Erythroblast (primary cell): ENCODE measurements around the gene POLA2.
A peak's percentile ranks its signal among the peaks of the same experiment; 100 is the strongest.

Source experiments
- DNase-seq, 2 experiments: peaks; one replicate each; lab custom pipeline; 2025; lab: John Stamatoyannopoulos, UW
- GATA1 ChIP-seq: IDR thresholded peaks from 2 replicates; pipeline ENCODE4 v1.6.1; 2011; ENCODE audit warnings: low read depth, mild to moderate bottlenecking, control low read depth, low read length, moderate library complexity
- POLR2A ChIP-seq: IDR thresholded peaks from 2 replicates; pipeline ENCODE4 v1.6.1; 2011; ENCODE audit warnings: mild to moderate bottlenecking, low read length

The POLA2 gene

GRCh38 chr11:65300621-65301275 lies 39.0 kb downstream of the POLA2 start:
- no peak for TF ChIP-seq POLR2A
- TF ChIP-seq GATA1, result no peak

GRCh38 chr11:65301491-65302329 lies 39.9 kb downstream of the POLA2 start:
- DNase-seq, result peak; percentile 49 to 54

More at GRCh38 chr11:65300621-65301275, 39.0 kb downstream of the POLA2 start:
- no peak for DNase-seq

GRCh38 chr11:65303555-65303954 lies 41.8 kb downstream of the POLA2 start:
- TF ChIP-seq GATA1 (no peak), POLR2A (no peak)
- DNase-seq, result no peak

More at GRCh38 chr11:65301491-65302329, 39.9 kb downstream of the POLA2 start:
- TF ChIP-seq GATA1 (no peak), POLR2A (no peak)

GRCh38 chr11:65304110-65304509 lies 42.3 kb downstream of the POLA2 start:
- no peak for DNase-seq
- TF ChIP-seq GATA1 (no peak), POLR2A (no peak)

- DNase-seq, result no peak
- TF ChIP-seq GATA1 (no peak), POLR2A (no peak)
These were observed 42.9 kb downstream of the POLA2 start for GRCh38 chr11:65304613-65305012.

- no peak for DNase-seq
- TF ChIP-seq GATA1 (no peak), POLR2A (no peak)
These were observed 43.9 kb downstream of the POLA2 start for GRCh38 chr11:65305501-65306268.

GRCh38 chr11:65307298-65308229 lies 45.8 kb downstream of the POLA2 start:
- DNase-seq, result no peak
- TF ChIP-seq GATA1 (no peak), POLR2A (no peak)

- TF ChIP-seq POLR2A (no peak), GATA1 (no peak)
- DNase-seq, result no peak
These were observed 46.6 kb downstream of the POLA2 start for GRCh38 chr11:65308281-65308891.

- TF ChIP-seq GATA1 (no peak), POLR2A (no peak)
- DNase-seq, result no peak
These were observed 47.2 kb downstream of the POLA2 start for GRCh38 chr11:65309006-65309405.

- no peak for DNase-seq
- no peak for TF ChIP-seq POLR2A
- no peak for TF ChIP-seq GATA1
These were observed 48.5 kb downstream of the POLA2 start for GRCh38 chr11:65310215-65310614.

- TF ChIP-seq GATA1 (no peak), POLR2A (no peak)
- DNase-seq, result no peak
These were observed 49.0 kb downstream of the POLA2 start for GRCh38 chr11:65310736-65311135.

- no peak for DNase-seq
- TF ChIP-seq GATA1 (no peak), POLR2A (no peak)
These were observed 49.5 kb downstream of the POLA2 start for GRCh38 chr11:65311170-65311678.
